ENCODE measurements around the gene RTBDN. TPM values are rescaled to one million over a fixed set of nuclear protein-coding genes. Genes with fewer than 3 reads are reported as not detected.

RTBDN gene
- total RNA-seq, 1 donor from 2014 or later, result not detected

DNA sequence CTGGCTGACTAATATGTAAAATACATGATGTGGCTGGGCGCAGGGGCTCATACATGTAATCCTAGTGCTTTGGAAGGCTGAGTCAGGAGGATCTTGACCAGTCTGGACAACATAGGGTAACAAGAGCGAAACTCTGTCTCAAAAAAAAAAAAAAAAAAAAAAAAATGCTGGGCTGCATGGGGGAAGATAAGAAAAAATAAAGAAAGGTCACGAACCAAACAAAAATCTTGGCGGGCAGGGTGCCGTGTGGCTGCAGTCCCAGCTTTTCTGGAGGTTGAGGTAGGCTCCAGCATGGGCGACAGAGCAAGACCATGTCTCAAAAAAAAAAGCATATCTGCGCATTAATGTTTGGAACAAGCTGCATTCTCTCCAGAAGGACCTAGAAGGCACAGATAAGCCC lies 19.3 kb downstream of the RTBDN start:
- TF ChIP-seq, protein P1, sequence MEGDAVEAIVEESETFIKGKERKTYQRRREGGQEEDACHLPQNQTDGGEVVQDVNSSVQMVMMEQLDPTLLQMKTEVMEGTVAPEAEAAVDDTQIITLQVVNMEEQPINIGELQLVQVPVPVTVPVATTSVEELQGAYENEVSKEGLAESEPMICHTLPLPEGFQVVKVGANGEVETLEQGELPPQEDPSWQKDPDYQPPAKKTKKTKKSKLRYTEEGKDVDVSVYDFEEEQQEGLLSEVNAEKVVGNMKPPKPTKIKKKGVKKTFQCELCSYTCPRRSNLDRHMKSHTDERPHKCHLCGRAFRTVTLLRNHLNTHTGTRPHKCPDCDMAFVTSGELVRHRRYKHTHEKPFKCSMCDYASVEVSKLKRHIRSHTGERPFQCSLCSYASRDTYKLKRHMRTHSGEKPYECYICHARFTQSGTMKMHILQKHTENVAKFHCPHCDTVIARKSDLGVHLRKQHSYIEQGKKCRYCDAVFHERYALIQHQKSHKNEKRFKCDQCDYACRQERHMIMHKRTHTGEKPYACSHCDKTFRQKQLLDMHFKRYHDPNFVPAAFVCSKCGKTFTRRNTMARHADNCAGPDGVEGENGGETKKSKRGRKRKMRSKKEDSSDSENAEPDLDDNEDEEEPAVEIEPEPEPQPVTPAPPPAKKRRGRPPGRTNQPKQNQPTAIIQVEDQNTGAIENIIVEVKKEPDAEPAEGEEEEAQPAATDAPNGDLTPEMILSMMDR (IDR thresholded peaks at IDR 0.05; ENCODE audit: unreplicated experiment), result no peak
- Mint-ChIP-seq H3K27ac (no peak overlapping the region), H3K27me3 (ENCODE audit: low read depth) (no peaks in the 10 kb centered on the region), H3K4me1 (no peaks in the 10 kb centered on the region), H3K4me3 (no peak overlapping the region), H3K36me3 (peaks cover 15% of the 10 kb centered on the region), H3K9me3 (no peaks in the 10 kb centered on the region)
- no peak for DNase-seq (ENCODE audit: low spot score in 2 of 2, unreplicated experiment in 2 of 2)

DNA sequence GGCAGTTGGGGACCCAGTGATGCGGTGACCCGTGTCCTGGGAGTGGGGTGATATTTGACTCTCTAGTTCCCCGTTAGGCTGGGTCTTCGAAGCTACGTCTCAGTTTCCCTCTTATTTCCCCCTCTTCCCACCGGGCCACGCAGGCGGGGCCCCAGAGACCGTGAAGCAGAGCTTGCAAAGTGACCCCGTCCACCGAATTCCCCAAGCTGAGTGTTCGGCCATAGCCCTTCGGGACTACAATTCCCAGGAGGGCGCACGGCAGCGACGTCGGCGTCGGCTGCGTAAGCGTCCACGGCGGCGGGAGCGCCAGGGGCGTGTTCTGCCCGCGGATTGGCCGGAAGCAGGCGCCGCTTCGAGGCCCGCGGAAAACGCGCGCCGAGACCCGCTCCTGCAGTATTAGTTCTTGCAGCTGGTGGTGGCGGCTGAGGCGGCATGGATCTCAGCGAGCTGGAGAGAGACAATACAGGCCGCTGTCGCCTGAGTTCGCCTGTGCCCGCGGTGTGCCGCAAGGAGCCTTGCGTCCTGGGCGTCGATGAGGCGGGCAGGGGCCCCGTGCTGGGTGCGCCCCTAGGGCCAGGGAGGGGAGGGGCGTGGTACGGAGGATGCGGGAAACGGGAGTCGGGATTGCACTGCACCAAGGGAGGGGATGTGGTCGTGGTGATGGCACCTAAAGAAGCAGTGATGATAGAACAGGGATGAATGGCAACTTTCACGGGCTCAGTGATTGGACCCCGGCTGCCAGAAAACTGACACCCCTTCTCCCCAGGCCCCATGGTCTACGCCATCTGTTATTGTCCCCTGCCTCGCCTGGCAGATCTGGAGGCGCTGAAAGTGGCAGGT lies 27.9 kb downstream of the RTBDN start, which contains the start of gene RNASEH2A:
TSS of gene RNASEH2A (plus strand) at position 343 of the 840 bp plus-strand sequence. CDS start at position 433, 90 bp downstream.
- TF ChIP-seq, protein P1 (IDR thresholded peaks at IDR 0.05; ENCODE audit: unreplicated experiment), result no peak
- Mint-ChIP-seq H3K27me3 (ENCODE audit: low read depth) (no peaks in the 10 kb centered on the region), H3K9me3 (no peaks in the 10 kb centered on the region), H3K36me3 (peaks cover 7% of the 10 kb centered on the region), H3K27ac (peak within 1 kb of the TSS; percentile 93), H3K4me3 (peak within 1 kb of the TSS; percentile 89), H3K4me1 (peaks cover 17% of the 10 kb centered on the region)
- peak; percentile 78 to 88 for DNase-seq (ENCODE audit: low spot score in 2 of 2, unreplicated experiment in 2 of 2)

DNA sequence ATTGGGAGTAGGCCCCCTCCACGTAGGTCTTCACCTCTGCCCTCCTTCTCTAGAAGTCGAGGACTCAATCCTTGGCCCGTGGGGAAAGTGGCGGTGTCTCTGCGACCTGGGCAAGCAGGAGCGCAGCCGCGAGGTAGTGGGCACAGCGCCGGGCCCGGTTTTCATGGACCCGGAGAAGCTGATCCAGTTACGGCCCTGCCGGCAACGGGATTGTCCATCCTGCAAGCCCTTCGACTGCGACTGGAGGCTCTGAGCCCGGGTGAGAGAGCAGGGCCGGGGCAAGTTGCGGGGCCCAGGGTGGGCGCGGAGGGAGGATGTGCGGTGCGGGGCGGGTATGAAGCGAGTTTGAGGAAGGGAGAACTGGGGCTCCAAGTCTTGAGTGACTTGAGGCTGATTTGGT lies 30.3 kb downstream of the RTBDN start:
- no peak overlapping the region for H3K27ac Mint-ChIP-seq
- no peak overlapping the region for H3K4me3 Mint-ChIP-seq
- H3K27me3 Mint-ChIP-seq (ENCODE audit: low read depth), result no peaks in the 10 kb centered on the region

DNA sequence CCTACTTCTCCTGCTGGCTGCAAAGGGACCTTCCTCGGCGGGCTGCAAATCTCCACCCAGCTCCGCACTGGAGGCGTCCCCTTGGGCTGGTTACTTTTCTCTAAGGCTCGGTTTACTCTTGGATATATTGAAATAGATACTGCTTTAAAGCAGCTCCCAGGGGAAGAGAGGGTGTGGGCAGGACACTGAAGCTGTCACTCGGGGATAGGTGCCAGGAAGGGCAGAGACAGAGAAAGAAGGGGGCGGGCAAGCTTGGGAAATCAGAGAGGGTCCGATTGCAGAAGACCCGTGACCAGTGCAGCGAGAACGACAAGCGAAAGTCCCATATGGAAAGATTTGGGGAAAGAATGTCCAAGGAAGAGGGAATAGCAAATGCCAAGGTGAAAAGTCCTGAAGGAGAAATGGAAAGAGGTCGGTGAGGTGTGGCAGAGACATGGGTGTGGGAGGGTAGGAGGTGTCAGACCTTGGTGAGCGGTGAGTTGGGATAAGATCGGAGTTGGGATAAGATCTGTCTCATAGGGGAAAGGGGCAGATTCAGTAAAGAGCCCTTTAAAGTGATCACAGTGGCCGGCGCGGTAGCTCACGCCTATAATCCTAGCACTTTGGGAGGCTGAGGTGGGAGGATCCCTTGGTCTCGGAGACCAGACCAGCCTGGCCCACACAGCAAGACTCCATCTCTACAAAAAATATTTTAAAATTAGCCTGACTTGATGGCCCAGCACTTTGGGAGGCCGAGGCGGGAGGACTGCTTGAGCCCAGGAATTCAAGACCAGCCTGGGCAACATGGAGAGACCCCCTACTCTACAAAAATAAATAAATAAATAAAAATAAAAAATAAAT lies 31.9 kb downstream of the RTBDN start:
- Mint-ChIP-seq H3K27me3 (ENCODE audit: low read depth) (no peaks in the 10 kb centered on the region), H3K4me3 (peak overlapping the region; percentile 87), H3K27ac (peak overlapping the region; percentile 23), H3K36me3 (no peaks in the 10 kb centered on the region), H3K9me3 (no peaks in the 10 kb centered on the region), H3K4me1 (peaks cover 32% of the 10 kb centered on the region)
- TF ChIP-seq, protein P1 (IDR thresholded peaks at IDR 0.05; ENCODE audit: unreplicated experiment), result no peak
- DNase-seq (ENCODE audit: low spot score in 2 of 2, unreplicated experiment in 2 of 2), result no peak

More for the DNA sequence above, 30.3 kb downstream of the RTBDN start:
- TF ChIP-seq, protein P1 (IDR thresholded peaks at IDR 0.05; ENCODE audit: unreplicated experiment), result no peak
- no peak for DNase-seq (ENCODE audit: low spot score in 2 of 2, unreplicated experiment in 2 of 2)
- peaks cover 32% of the 10 kb centered on the region for H3K4me1 Mint-ChIP-seq
- peaks cover 3% of the 10 kb centered on the region for H3K36me3 Mint-ChIP-seq
- H3K9me3 Mint-ChIP-seq, result no peaks in the 10 kb centered on the region

DNA sequence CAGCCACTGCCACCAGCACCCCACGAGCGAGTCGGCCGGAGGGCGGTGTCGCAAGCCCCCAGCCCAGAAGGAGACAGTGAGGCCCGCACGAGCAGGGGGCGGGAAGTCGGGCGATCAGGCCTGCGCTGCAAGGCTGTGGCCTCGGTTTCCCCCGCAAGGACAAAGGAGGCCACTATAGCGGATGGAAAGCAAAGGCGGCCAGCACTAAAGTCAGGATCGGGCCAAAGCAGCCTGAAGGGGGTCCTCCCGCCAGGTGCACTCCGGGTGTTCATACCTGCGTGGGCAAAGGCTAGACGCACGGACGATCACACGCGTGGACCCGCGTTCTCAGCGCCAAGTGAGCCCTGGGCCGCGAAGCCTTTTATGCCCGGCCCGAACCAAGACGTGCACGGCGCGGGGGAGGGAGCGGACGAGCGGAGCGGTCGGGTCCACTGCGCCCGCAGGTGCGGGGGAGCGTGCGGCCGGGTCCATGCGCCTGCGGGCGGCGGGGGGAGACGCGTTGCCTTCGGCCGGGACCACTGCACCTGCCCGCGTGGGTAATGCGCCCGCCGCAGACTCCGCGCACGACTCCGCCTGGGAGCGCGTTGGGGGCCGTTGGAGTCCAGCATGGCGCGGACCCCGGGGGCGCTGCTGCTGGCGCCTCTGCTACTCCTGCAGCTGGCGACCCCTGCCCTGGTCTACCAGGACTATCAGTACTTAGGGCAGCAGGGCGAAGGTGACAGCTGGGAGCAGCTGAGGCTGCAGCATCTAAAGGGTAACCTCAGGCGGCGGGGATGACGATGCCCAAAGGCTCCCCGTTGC lies 32.7 kb downstream of the RTBDN start, which contains the start of the genes PRDX2 and THSD8:
TSS of gene PRDX2 (minus strand) at position 335 of the 801 bp plus-strand sequence. CDS start 539 bp downstream, outside the sequence.
TSS of gene THSD8 (plus strand) at position 604 of the 801 bp plus-strand sequence. CDS start at position 607, 3 bp downstream.
- Mint-ChIP-seq H3K27me3 (ENCODE audit: low read depth) (no peaks in the 10 kb centered on the region), H3K4me1 (peaks cover 26% of the 10 kb centered on the region), H3K27ac (peak within 1 kb of the TSS; percentile 76), H3K9me3 (no peaks in the 10 kb centered on the region), H3K36me3 (peaks cover under 1% of the 10 kb centered on the region), H3K4me3 (peak within 1 kb of the TSS; percentile 87)
- TF ChIP-seq, protein P1 (IDR thresholded peaks at IDR 0.05; ENCODE audit: unreplicated experiment), result no peak
- peak; percentile 84 for DNase-seq (ENCODE audit: low spot score in 2 of 2, unreplicated experiment in 2 of 2)
